Small intestine (tissue), 7 donors: ENCODE measurements around the gene ADAMTS4. TPM values are rescaled to one million over a fixed set of nuclear protein-coding genes. Genes with fewer than 3 reads are reported as not detected.

Source experiments
- DNase-seq, 2 donors: peaks; one replicate each; pipeline versions ENCODE4 v3.0.0 to v3.0.0-alpha.2; 2013
- FAIRE-seq: peaks from 2 replicates; lab custom pipeline; 2012; peaks lifted over from hg19 to GRCh38; lab: Jason Lieb, UNC
- H3K27ac ChIP-seq, 3 donors: one replicate each; pipeline ENCODE4 v1.5.1; 2013; ENCODE audit warnings: low read length in 2 of 3, mild to moderate bottlenecking in 2 of 3, control low read depth in 1 of 3, inconsistent platforms in 1 of 3, low read depth in 1 of 3, moderate library complexity in 1 of 3
- H3K27me3 ChIP-seq, 3 donors: one replicate each; pipeline ENCODE4 v1.6.1; 2013; ENCODE audit warnings: low read length in 3 of 3, inconsistent platforms in 1 of 3; ENCODE audit not compliant: control insufficient read depth in 3 of 3, insufficient read depth in 3 of 3
- H3K36me3 ChIP-seq, 3 donors: one replicate each; pipeline ENCODE4 v1.6.1; 2013; ENCODE audit warnings: low read length in 3 of 3, inconsistent platforms in 1 of 3, low read depth in 1 of 3, mild to moderate bottlenecking in 1 of 3, moderate library complexity in 1 of 3; ENCODE audit not compliant: control insufficient read depth in 3 of 3, insufficient read depth in 2 of 3
- H3K4me1 ChIP-seq, 3 donors: one replicate each; pipeline ENCODE4 v1.6.1; 2013; ENCODE audit warnings: low read length in 2 of 3, inconsistent platforms in 1 of 3, low read depth in 1 of 3, mild to moderate bottlenecking in 1 of 3, moderate library complexity in 1 of 3; ENCODE audit not compliant: control insufficient read depth in 3 of 3, insufficient read depth in 2 of 3
- H3K4me3 ChIP-seq, 3 donors: one replicate each; pipeline ENCODE4 v1.5.1; 2013; ENCODE audit warnings: low read length in 3 of 3, control low read depth in 1 of 3, inconsistent platforms in 1 of 3, low read depth in 1 of 3, mild to moderate bottlenecking in 1 of 3, moderate library complexity in 1 of 3
- H3K9me3 ChIP-seq, 2 donors: one replicate each; pipeline ENCODE4 v1.6.1; 2013; ENCODE audit warnings: low read depth in 1 of 2, low read length in 1 of 2; ENCODE audit not compliant: control insufficient read depth in 2 of 2, insufficient read depth in 1 of 2
- WGBS, 3 donors: extraction: QIAGEN DNeasy Blood & Tissue Kit; methylation state at CpG; one replicate each; pipeline ENCODE4 v1.1.7; 2013; 5-methylcytosine and 5-hydroxymethylcytosine counted together
- polyA plus RNA-seq, 4 donors: library from polyadenylated mRNA; stranded (reverse) in 3 of 4; unstranded in 1 of 4; fragments of 200-250 nt in 3 of 4; fragments of 120-200 nt in 1 of 4; gene quantifications; one replicate each; pipeline versions ENCODE4 v1.2.1 to v1.2.3, GENCODE V29; 2013
- donor health status: healthy with polysubstance abuse.
- donor health status: control.
- donor health status: control.
- donor health status: Bipolar disorder and iron deficiency.
- donor health status: healthy.

ADAMTS4 gene
- polyA plus RNA-seq, 4 donors, result under 0.01 to 7.9 (median 0.78) TPM

GRCh38 chr1:161193561-161194235 is 5.2 kb downstream of the ADAMTS4 start:
- H3K4me3 ChIP-seq, result no peak overlapping the region
- peaks cover 0 to 4% (median 0%) of the 10 kb centered on the region in 3 donors for H3K27me3 ChIP-seq
- H3K27ac ChIP-seq, result no peak overlapping the region
- H3K36me3 ChIP-seq, result peaks cover 0 to 13% (median 0%) of the 10 kb centered on the region in 3 donors
- 79 to 92% (median 81%) methylated on average over 19 to 21 of the region's 21 CpGs for WGBS, 3 donors
- FAIRE-seq (no peak), DNase-seq (no peak)
- H3K4me1 ChIP-seq, result peaks cover 0 to 6% (median 3%) of the 10 kb centered on the region in 3 donors
- no peaks in the 10 kb centered on the region for H3K9me3 ChIP-seq

DNA sequence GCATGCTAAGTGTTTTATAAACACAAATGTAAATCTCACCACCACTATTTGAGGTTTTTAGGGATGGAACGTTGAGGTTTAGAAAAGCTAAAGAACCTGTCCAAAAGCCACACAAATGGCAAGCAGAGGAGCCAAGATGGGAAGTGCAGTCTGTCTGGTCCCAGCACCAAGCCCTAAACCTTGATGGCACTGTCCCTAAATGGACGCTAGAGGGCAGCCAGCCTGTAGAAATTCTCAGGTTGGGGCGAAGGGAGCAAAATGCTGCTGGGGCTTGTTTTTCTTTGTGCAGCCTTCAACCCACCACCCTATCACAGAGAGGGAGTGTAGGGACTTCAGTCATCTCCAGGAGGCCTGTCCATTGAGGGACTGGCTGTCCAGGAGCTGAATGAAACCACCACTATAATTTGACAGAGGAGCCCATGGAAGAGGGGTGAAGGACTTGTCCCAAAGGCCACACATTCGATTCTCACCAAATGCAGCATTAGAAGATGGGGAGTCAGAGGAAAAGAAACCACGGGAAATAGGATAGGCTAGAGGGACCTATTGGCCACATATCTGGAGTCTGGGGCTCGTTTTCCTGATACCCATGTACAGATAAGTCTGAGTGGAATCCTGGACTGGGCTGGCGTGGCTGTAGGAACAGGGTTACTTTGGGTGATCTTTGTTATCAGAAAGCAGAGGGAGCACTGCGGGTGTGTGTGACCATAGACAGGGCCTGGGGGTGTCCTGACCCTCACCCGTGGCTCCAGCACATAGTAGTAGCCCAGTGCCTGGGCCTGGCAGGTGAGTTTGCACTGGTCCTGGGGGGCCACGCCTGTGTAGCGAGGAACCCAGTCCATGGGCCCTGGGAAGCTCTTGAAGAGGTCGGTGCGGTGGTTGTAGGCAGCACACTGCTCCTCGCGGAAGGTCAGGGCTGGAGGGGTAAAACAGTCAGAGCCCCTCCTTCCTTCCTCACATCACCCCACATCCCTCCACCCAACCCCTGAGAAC is 6.1 kb downstream of the ADAMTS4 start:
- Histone ChIP-seq H3K36me3 (peaks cover 0 to 13% (median 0%) of the 10 kb centered on the region in 3 donors), H3K9me3 (no peaks in the 10 kb centered on the region), H3K4me1 (peaks cover 0 to 3% (median 0%) of the 10 kb centered on the region in 3 donors), H3K27me3 (peaks cover 0 to 4% (median 0%) of the 10 kb centered on the region in 3 donors), H3K4me3 (no peak overlapping the region), H3K27ac (no peak overlapping the region)
- FAIRE-seq (no peak), DNase-seq (peak; percentile 74 to 81)
- WGBS, 3 donors, result 47 to 59% (median 52%) methylated on average over 15 of the region's 15 CpGs

DNA sequence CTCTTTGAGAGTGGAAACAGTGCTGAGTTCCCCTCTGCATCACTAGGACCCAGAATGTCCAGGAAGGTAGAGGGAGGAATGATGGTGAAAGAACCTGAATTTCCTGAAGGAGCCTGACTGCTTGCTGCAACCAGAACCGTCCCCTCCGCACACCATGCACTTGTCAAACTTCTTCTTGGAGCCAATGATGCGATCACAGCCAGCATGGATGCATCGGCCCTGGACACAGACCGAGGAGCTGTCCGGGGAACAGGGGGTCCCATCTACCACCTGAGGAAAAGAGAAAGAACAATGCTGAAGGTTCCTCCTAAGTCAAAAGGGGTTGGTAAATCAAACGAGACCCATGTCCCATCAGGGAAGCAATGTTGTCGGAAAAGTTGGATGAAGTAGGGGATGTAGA is 6.9 kb downstream of the ADAMTS4 start:
- H3K9me3 ChIP-seq, result no peaks in the 10 kb centered on the region
- H3K27ac ChIP-seq, result no peak overlapping the region
- H3K4me1 ChIP-seq, result peaks cover 0 to 3% (median 0%) of the 10 kb centered on the region in 3 donors
- FAIRE-seq, result no peak
- peaks cover 0 to 13% (median 0%) of the 10 kb centered on the region in 3 donors for H3K36me3 ChIP-seq
- no peak for DNase-seq
- no peak overlapping the region for H3K4me3 ChIP-seq
- WGBS, 3 donors, result 68 to 71% (median 71%) methylated on average over 8 of the region's 8 CpGs
- H3K27me3 ChIP-seq, result peaks cover 0 to 4% (median 0%) of the 10 kb centered on the region in 3 donors

DNA sequence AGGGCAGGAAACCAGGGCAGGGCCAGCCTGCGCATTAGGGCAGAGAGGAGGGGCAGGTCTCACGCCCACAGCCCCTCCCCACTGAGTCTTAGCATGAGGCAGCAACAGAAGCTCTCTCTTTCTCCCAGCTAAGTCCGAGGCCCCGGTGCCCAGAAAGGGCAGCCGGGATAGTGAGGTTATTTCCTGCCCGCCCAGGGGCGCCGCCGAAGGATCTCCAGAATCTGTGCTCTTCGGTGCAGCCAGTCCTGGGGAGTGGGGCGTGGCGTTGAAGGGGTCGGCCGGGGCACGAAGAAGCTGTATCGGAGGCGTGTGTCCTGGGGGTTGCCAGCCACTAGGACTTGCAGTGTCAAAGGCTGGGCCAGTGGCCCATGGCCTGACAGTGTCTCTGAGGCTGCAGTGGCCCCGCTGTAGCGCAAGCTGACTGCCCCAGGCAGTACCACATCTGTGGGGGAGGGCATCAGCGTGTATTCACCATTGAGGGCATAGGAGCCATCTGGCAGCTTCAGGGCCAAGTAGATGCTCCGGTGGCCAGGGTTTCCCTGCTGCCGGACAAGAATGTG is 7.8 kb downstream of the ADAMTS4 start:
- Histone ChIP-seq H3K36me3 (peaks cover 0 to 13% (median 0%) of the 10 kb centered on the region in 3 donors), H3K27ac (no peak overlapping the region), H3K4me1 (peaks cover 0 to 3% (median 0%) of the 10 kb centered on the region in 3 donors), H3K9me3 (no peaks in the 10 kb centered on the region), H3K4me3 (no peak overlapping the region), H3K27me3 (peaks cover 0 to 4% (median 0%) of the 10 kb centered on the region in 3 donors)
- WGBS, 3 donors, result 44 to 66% (median 64%) methylated on average over 22 of the region's 22 CpGs
- DNase-seq (no peak), FAIRE-seq (no peak)

DNA sequence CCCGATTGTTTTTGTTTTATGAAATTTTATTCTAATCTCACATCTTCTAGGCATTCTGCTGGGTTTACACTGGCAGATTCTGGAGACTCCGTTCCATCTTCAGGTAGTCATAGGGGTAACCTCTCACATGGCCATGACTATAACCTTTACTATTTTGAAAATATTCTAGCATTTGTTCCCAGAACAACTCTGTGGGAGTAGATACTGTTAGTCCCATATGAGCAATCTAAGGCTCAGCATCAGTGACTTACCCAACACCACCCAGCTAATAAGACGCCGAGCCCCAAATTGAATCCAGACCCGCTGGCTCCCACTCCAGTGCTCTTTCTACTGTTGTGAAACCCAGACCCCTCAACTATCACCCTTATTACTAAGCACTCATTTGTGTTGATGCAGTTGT is 9.8 kb downstream of the ADAMTS4 start:
- peaks cover 0 to 4% (median 0%) of the 10 kb centered on the region in 3 donors for H3K27me3 ChIP-seq
- FAIRE-seq (no peak), DNase-seq (no peak)
- H3K36me3 ChIP-seq, result peaks cover 0 to 11% (median 0%) of the 10 kb centered on the region in 3 donors
- WGBS, 3 donors, result 93 to 94% (median 93%) methylated on average over 5 of the region's 5 CpGs
- H3K9me3 ChIP-seq, result no peaks in the 10 kb centered on the region
- no peaks in the 10 kb centered on the region for H3K4me1 ChIP-seq
- no peak overlapping the region for H3K4me3 ChIP-seq
- no peak overlapping the region for H3K27ac ChIP-seq

DNA sequence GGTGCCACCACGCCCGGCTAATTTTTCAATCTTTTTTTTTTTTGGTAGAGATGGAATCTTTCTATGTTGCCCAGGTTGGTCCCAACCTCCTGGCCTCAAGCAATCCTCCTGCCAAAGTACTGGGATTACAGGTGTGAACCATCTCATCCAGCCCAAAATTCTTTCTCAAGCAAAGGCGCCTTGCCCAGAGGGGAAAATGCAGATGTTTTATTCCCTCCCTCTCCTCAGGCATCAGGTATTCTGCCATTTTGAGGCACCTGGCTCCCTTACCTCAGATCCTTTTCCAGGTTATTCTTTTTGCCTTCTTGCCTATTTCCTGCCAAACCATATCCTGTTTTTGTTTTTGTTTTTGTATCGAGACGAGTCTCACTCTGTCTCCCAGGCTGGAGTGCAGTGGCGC is 10.5 kb downstream of the ADAMTS4 start:
- Histone ChIP-seq H3K9me3 (no peaks in the 10 kb centered on the region), H3K4me3 (no peak overlapping the region), H3K4me1 (no peaks in the 10 kb centered on the region), H3K27ac (no peak overlapping the region), H3K36me3 (peaks cover 0 to 11% (median 0%) of the 10 kb centered on the region in 3 donors), H3K27me3 (peaks cover 0 to 4% (median 0%) of the 10 kb centered on the region in 3 donors)
- FAIRE-seq (no peak), DNase-seq (no peak)
- 81 to 88% (median 83%) methylated on average over 6 of the region's 6 CpGs for WGBS, 3 donors

DNA sequence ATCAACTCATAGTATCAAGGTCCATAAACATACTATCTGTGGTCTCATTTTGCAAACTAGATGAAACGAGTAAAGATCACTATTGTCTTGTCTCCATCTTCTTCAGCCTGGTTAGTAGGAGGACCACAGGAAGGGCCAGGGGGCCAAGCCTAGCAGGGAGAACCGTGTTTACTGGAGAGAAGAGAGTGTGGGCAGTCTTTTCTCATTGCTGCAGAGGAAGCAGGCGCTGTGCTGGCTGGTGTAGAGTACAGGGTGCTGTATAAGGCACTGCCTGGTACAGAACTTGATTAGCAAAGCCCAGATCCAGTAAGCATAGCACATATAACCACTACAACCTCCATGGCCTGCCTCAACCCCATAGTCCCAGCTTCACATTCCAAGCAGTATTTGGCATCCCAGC is 11.5 kb downstream of the ADAMTS4 start:
- 68 to 78% (median 70%) methylated on average over 3 of the region's 3 CpGs for WGBS, 3 donors

More for the DNA sequence above, 11.5 kb downstream of the ADAMTS4 start:
- no peaks in the 10 kb centered on the region for H3K9me3 ChIP-seq
- H3K4me3 ChIP-seq, result no peak overlapping the region
- no peak for FAIRE-seq
- H3K36me3 ChIP-seq, result peaks cover 0 to 11% (median 0%) of the 10 kb centered on the region in 3 donors
- H3K4me1 ChIP-seq, result no peaks in the 10 kb centered on the region
- H3K27ac ChIP-seq, result no peak overlapping the region
- H3K27me3 ChIP-seq, result peaks cover 0 to 4% (median 0%) of the 10 kb centered on the region in 3 donors
- DNase-seq, result no peak
